Measurements from ENCODE around the gene PRF1. TPM values are rescaled to one million over a fixed set of nuclear protein-coding genes. Genes with fewer than 3 reads are reported as not detected.

PRF1 gene
- total and polyA plus RNA-seq, 2 donors (not counting 1 experiment from before 2014, with no cell fraction given) = 1.0 to 1.9 TPM

GRCh38 chr10:70596110-70596798 lies 6.3 kb downstream of the PRF1 start:
- Histone ChIP-seq H3K79me2 (ENCODE audit: control insufficient read depth, insufficient read depth, low read length) (no peaks in the 10 kb centered on the region), H3K9me3 (ENCODE audit: control extremely low read depth in 1 of 3, control insufficient read depth in 2 of 3, insufficient read depth in 1 of 3, low read length in 2 of 3) (no peaks in the 10 kb centered on the region), H3K4me2 (replicated peaks; ENCODE audit: low read depth, low read length, poor library complexity, severe bottlenecking) (no peak overlapping the region), H3K9ac (ENCODE audit: low read length) (no peak overlapping the region), H3K4me1 (ENCODE audit: control insufficient read depth in 2 of 2, insufficient read depth in 2 of 2, low read length in 2 of 2) (no peaks in the 10 kb centered on the region), H2AFZ (ENCODE audit: insufficient read depth, low read depth, low read length, poor library complexity, severe bottlenecking) (no peak overlapping the region), H3K27me3 (replicated peaks in 1 of 4; ENCODE audit: control extremely low read depth in 1 of 4, control insufficient read depth in 3 of 4, insufficient read depth in 4 of 4, low read length in 3 of 4) (peaks cover 0 to 3% (median 0%) of the 10 kb centered on the region in 4 experiments), H3K4me3 (ENCODE audit: control extremely low read depth in 1 of 5, extremely low read depth in 1 of 5, insufficient read depth in 1 of 5, low read depth in 2 of 5, low read length in 4 of 5) (no peak overlapping the region), H3K36me3 (replicated peaks in 1 of 2; ENCODE audit: control extremely low read depth in 1 of 2, control insufficient read depth in 1 of 2, extremely low read depth in 1 of 2, insufficient read depth in 2 of 2, low read length in 1 of 2) (no peaks in the 10 kb centered on the region), H4K20me1 (ENCODE audit: control insufficient read depth, insufficient read depth, low read length, poor library complexity, severe bottlenecking) (no peaks in the 10 kb centered on the region), H3K27ac (ENCODE audit: low read length in 2 of 2) (no peak overlapping the region)
- ATAC-seq (ENCODE audit: low read depth) = no peak
- no peak for TF ChIP-seq CTCF (IDR thresholded peaks at IDR 0.05)
- no peak for TF ChIP-seq EZH2 (IDR thresholded peaks at IDR 0.05; ENCODE audit: borderline replicate concordance, insufficient read depth, low read depth, low read length, poor library complexity, severe bottlenecking)
- ChIA-PET CTCF (no interaction called here), POLR2A (no interaction called here)
- Mint-ChIP-seq H3K27ac (no peak overlapping the region), H3K9me3 (ENCODE audit: insufficient read depth) (no peaks in the 10 kb centered on the region), H3K4me1 (no peaks in the 10 kb centered on the region), H3K4me3 (no peak overlapping the region), H3K27me3 (peaks cover 16% of the 10 kb centered on the region)
- intact Hi-C loops (cut with micrococcal nuclease) = no loop called here
- whole genome bisulfite sequencing (ENCODE audit: insufficient coverage) = 96% methylated on average over 14 of the region's 14 CpGs
- DNase-seq = no peak

GRCh38 chr10:70595566-70596016 lies 7.0 kb downstream of the PRF1 start:
- Histone ChIP-seq H3K27me3 (replicated peaks in 1 of 4; ENCODE audit: control extremely low read depth in 1 of 4, control insufficient read depth in 3 of 4, insufficient read depth in 4 of 4, low read length in 3 of 4) (peaks cover 0 to 3% (median 0%) of the 10 kb centered on the region in 4 experiments), H3K9me3 (ENCODE audit: control extremely low read depth in 1 of 3, control insufficient read depth in 2 of 3, insufficient read depth in 1 of 3, low read length in 2 of 3) (no peaks in the 10 kb centered on the region), H3K4me1 (ENCODE audit: control insufficient read depth in 2 of 2, insufficient read depth in 2 of 2, low read length in 2 of 2) (no peaks in the 10 kb centered on the region), H3K27ac (ENCODE audit: low read length in 2 of 2) (no peak overlapping the region), H3K9ac (ENCODE audit: low read length) (no peak overlapping the region), H3K4me3 (ENCODE audit: control extremely low read depth in 1 of 5, extremely low read depth in 1 of 5, insufficient read depth in 1 of 5, low read depth in 2 of 5, low read length in 4 of 5) (no peak overlapping the region), H4K20me1 (ENCODE audit: control insufficient read depth, insufficient read depth, low read length, poor library complexity, severe bottlenecking) (no peaks in the 10 kb centered on the region), H2AFZ (ENCODE audit: insufficient read depth, low read depth, low read length, poor library complexity, severe bottlenecking) (no peak overlapping the region), H3K36me3 (replicated peaks in 1 of 2; ENCODE audit: control extremely low read depth in 1 of 2, control insufficient read depth in 1 of 2, extremely low read depth in 1 of 2, insufficient read depth in 2 of 2, low read length in 1 of 2) (no peaks in the 10 kb centered on the region), H3K4me2 (replicated peaks; ENCODE audit: low read depth, low read length, poor library complexity, severe bottlenecking) (no peak overlapping the region), H3K79me2 (ENCODE audit: control insufficient read depth, insufficient read depth, low read length) (no peaks in the 10 kb centered on the region)
- TF ChIP-seq EZH2 (IDR thresholded peaks at IDR 0.05; ENCODE audit: borderline replicate concordance, insufficient read depth, low read depth, low read length, poor library complexity, severe bottlenecking) (no peak), CTCF (IDR thresholded peaks at IDR 0.05) (no peak)
- no peak overlapping the region for H3K27ac Mint-ChIP-seq
- CTCF ChIA-PET = no interaction called here
- WGBS (ENCODE audit: insufficient coverage) = no CpG with 5 or more reads among the region's 5 CpGs
- no peaks in the 10 kb centered on the region for H3K9me3 Mint-ChIP-seq (ENCODE audit: insufficient read depth)
- no peak for DNase-seq
- H3K27me3 Mint-ChIP-seq = peaks cover 22% of the 10 kb centered on the region
- ATAC-seq (ENCODE audit: low read depth) = no peak
- POLR2A ChIA-PET = no interaction called here
- no peaks in the 10 kb centered on the region for H3K4me1 Mint-ChIP-seq
- H3K4me3 Mint-ChIP-seq = no peak overlapping the region
- intact Hi-C loops (cut with micrococcal nuclease) = no loop called here
